ENCODE results near the gene ADGRF1.
"Not testable (repeated sequence)": the region's sequence is repeated elsewhere in the genome, so short reads cannot be mapped to it uniquely, and the experiment has no call there.

ADGRF1 gene

DNA sequence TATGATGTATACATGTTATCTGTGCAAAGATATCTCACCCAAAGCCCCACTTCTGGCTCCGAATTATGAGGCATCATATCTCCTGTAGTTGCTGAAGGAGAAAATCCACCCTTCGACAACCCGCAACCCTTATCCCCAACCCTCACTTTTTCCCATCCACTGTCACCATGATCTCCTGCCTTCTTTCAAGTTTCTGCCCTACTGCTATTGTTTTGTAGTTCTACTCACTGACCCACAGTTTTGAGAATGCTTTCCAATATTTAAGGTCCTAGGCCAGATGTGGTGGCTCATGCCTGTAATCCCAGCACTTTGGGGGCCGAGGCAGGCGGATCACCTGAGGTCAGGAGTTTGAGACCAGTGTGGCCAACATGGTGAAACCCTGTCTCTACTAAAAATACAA, 22.2 kb downstream of the ADGRF1 start:
- DNase-seq: no peak

DNA sequence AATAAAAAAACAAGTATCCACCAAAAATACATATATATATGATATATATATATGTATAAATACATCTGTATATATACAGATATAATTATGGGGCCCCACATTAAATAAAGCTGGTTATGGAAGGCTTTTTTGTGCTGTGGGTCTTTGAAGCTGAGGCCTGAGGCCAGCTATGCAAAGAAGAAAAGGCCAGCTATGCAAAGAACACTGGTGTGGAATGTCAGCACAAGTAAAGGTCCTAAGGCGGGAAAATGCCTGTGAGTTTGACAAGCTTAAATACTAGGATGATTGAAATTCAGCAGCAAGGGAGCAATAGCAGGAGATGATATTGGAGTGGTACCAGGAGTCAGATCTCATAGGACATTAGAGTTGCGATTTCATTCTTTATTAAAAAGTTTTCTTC, 25.2 kb downstream of the ADGRF1 start:
- no peak for DNase-seq

DNA sequence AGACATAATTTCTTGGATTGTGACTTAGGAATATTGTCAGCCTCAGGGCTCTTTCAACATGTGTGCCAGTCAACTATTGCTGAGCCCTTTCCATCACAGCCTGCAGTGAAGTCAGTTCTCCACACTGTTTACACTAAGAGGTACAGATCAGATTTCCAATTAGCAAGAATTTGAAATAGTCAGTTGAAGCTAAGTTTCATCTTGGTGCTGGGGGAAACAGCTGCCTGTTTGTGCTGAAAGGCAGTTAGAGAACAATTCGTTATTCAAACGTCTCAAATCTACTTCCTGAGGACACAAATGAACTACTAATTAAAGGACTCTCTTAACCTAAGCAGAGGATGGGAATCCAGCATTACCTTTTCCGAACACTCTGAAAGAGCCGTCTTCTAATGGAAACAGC, 25.9 kb downstream of the ADGRF1 start:
- no peak for DNase-seq

DNA sequence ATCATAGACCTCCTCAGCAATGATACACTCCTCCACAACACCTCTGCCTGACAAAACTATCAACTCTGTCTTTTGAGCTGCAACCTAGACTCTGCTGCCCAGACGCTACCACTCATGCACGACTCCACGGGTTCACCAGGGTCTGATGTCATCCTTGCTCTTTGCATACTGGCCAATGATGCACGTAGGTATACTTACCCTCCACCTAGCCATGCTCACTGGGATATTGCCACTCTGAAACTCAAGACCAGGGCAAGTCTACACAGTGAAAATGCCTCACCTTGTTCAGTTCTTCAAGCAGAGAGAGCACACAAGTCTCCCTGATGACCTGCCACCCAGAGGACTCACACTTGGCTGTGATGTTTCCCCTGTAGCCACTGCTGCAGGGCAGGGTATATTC, 27.7 kb downstream of the ADGRF1 start:
- DNase-seq: no peak

DNA sequence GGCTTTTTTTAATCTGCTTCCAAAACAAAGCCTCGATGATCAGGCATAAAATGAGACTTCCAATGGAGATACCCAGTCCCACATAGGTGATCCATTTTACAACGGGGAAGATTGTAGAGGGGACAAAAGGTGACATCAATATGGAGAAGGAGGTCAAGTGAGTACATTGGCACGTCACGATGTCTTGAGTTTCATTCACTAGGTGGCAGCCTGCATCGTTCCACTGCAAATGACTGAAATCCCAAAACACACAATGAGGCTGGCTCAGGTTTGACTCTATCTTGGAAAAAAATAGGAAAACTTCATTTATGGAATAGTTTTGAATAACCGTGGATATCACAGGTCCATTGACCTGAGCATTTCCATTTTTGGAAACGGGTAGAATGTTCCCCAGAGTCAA, 32.5 kb downstream of the ADGRF1 start:
- no peak for DNase-seq

DNA sequence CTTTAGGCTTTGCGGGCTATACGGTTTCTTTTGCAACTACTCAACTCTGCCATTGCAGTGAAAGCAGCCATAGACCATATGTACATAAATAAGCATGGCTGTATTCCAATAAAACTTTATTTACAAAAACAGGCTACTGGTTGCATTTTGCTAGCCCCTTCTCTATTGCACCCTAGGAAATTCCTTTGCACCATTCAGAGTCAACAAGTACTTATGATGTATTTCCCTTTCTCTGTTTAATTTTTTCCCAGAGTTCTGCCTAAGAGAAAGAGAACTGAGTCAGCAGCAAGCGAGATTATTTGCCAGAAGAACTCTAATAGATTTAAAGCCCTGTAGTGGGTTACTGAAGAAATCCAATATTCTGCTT, 33.8 kb downstream of the ADGRF1 start:
- no peak for DNase-seq

DNA sequence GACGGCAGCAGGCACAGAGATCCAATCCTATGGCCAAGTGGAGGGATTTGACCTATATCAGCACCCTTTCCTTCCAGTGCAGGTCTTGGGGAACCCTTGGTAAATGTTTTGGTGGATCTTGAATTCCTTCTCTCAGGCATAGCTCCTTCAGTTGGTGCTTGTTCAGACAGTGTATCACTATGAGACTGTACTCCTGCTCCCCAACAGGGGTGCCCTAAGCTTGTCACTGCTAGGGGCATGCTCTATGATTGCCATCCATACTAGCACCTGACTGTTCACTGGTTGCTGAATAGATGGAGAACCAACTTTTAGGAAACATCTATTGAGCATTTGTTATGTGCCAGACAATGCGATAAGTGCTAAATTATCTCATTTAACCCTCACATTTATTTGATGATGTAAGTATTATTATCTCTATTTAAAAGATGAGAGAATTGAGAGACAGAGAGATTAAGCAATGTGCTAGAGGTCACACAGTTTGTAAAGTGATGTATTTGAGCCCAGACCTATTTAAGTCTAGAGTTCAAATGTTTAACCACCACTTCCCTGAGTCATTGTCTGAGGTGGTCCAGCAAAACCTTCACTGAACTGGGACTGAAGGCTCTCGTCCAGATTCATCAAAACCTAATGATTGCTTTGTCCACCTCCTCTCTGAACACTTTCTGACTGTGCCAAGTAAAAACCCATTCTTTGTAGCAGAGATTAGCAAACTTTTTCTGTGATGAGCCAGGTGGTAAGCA, 34.3 kb downstream of the ADGRF1 start:
- DNase-seq: no peak

DNA sequence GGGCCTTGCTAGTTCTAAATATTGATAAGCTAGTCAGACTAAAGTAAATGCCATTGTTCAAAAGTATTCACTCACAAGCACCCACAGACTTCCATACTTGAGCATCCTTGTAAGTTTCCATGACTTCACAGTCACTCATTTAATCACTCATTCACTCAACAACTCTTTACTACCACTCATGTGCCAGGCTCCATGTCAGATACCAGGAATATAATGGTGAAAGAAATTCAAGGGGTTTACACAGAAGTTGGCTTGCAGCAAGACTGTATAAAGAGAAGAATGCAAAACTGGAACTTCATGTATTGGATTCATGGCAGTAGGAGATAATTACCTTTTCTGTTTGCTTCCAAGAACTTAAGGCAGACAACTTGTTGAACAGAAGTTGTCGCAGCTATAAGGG, 36.6 kb downstream of the ADGRF1 start:
- DNase-seq: no peak

DNA sequence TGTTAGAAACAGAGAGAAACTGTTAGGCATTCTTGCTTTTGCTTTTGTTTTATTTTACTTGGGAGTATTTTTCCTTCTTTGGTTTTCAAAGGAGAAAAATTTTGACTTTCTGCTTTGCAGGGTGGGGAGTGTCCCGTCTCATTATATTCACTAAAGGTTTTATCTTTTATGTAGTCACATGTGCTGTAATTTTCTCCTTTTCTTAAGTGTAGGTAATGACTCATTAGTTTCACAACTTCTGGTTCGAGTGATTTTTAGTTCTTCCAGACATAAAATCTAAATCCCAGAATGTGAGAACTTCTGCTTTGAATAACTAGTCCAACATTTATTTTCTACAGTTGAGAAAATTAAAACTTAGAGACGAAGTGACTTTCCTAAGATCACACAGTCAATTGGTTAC, 37.7 kb downstream of the ADGRF1 start:
- DNase-seq: no peak

DNA sequence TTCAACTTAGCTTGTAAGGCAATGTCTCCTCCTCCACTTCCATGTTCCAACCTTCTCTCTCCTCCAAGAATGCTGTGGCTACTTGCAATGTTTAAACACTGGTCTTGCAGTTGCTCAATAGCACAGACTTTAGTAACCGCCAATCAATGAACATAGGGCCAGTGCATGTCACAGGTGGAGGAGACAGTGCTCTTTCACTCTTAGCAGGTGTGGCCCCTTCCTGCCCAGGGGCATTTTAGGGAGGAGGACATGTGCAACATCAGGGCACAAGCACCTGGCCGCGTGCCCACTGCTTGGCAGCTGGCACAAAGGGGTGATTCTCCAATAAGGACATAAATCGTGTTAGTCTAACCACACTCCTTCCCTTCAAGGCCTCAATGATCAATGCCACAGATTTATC, 41.3 kb downstream of the ADGRF1 start:
- no peak for DNase-seq

DNA sequence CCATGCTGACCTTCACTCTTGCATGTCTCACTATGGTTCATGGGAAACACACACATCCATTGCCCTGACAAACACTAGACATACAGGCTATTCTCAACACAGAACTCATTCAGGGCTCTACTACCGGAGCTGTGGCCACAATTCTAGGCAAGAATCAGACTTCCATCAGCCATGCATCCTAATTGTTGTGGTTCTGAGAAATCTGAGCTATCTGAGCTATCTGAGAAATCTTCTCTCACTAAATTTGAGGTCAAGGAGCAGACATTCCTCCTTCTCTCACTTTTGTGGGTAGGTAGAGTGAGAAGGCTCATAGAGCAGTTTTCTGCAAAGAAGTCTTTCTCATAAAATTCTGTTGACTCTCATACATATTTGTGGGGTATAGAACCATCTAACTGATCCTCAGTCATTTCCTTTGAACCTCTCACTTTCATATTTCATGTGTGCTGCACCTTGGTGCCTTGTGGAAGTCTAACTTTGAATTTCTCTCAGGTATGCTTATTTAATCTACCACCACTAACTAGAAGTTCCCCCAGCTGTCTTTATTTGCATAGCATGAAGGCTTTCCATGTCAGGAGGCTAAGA, 43.6 kb downstream of the ADGRF1 start:
- DNase-seq: no peak

DNA sequence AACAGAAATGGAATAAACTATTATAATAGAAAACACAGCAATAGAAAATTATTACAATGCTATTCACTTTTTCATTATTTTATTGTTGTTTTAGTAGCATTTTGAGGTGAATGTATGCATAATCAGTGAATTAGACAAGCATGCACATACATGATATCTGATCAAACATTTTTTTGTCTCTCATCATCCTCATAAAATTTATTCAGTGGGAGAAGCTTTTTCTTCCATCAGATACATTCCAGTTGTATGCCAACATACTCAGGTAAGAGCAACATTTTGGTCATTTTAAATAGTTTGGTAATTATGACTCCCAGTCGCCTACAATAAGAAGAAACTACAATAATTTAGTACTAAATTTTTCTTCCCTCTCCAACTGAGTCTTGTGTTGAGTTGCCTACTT, 44.5 kb downstream of the ADGRF1 start:
- no peak for DNase-seq

DNA sequence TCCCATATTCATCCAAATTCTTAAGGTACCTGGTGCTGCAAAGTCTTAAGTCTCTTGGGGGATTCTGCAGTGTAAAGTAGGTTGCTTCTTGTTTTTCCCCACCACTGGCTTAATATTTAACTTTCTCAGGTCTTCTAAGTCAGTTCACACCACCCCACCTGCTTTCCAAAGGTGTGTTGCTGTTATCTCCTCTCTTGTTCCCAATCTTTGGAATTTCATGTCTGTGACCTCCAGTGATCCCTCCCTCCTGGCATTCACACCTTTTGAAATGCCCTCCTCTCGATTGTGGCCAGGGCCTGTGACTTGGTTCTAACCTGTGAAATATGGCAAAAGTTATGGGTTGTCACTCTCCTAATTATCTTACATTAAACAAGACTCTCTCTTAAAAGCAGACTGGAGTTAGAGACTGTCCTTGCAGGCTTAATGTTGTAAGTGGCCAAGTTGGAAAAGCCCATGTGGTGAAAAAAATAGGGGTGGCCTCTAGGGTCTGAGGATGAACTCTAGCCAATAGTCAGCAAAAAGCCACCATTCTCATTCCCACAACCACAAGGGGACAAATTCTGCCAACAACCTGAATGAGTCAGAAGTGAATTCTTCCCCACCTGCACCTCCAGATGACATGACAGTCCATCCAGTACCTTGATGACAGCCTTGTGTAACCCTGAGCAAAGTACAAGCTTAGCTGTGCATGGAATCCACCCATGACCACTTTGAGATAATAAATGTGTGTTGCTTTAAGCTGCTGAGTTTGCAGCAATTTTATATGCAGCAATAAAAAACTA, 45.1 kb downstream of the ADGRF1 start:
- DNase-seq: no peak

DNA sequence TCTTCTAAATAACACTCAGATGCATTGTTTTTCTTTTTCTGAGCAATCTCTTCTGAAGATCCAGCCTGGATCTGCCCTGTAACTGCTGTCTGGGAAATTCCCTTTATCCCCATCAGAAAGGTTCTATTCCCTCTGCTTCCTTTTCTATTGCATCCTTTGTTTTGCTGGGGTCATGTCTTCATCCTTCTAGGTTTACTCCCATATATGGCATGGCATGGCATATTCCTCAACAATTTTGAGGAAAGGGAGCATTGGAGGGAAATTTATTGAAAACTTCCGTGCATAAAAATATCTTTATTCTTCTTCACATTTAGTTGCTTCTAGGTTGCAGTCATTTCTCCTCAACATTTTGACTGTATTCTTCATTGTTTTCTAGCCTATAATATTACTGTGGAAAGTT, 47.2 kb downstream of the ADGRF1 start:
- no peak for DNase-seq

DNA sequence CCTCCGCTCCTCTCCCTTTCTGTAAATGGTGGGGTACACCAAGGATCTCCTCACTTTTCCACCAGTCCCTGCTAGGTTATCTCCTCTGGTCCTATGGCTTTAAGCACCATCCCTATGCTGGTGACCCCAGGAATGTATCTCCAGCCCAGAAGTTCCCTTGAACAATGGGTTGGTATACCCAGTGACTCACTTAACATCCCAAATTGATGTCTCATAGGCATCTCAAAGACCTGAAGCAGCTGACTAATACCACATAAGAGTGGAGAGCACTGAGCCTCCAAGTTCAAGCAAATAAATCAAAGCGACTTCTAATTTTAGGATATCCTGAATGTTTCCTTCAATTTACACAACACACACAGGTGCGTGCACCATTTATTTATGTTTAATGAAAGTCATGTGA, 48.3 kb downstream of the ADGRF1 start:
- DNase-seq: no peak

DNA sequence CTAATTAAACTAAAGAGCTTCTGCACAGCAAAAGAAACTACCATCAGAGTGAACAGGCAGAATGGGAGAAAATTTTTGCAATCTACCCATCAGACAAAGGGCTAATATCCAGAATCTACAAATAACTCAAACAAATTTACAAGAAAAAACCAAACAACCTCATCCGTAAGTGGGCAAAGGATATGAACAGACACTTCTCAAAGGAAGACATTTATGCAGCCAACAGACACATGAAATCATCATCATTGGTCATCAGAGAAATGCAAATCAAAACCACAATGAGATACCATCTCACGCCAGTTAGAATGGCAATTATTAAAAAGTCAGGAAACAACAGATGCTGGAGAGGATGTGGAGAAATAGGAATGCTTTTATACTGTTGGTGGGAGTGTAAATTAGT, 49.7 kb downstream of the ADGRF1 start:
- not testable (repeated sequence) for DNase-seq

DNA sequence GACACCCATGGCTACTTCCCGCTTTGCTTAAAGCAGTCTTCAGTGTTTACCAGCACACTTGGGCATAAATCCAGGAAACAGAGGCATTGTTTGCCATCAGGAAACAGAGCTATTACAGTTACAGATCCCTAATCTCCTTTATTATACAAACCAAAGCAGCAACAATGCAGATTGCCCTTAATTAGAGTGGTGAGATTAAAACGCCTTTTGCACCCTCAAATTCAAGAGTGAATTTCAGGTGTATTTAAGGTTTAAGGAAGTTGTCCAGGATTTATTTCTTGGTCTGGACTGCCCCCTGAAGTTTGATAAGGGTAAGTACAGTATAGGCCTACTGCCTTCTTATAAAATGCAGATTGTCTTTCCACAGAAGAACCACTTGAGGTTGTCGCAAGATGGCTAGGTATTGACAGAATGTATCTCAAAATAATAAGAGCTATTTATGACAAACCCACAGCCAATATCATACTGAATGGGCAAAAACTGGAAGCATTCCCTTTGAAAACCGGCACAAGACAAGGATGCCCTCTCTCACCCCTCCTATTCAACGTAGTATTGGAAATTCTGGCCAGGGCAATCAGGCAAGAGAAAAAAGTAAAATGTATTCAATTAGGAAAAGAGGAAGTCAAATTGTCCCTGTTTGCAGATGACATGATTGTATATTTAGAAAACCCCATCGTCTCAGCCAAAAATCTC, 51.2 kb downstream of the ADGRF1 start:
- DNase-seq: not testable (repeated sequence)

DNA sequence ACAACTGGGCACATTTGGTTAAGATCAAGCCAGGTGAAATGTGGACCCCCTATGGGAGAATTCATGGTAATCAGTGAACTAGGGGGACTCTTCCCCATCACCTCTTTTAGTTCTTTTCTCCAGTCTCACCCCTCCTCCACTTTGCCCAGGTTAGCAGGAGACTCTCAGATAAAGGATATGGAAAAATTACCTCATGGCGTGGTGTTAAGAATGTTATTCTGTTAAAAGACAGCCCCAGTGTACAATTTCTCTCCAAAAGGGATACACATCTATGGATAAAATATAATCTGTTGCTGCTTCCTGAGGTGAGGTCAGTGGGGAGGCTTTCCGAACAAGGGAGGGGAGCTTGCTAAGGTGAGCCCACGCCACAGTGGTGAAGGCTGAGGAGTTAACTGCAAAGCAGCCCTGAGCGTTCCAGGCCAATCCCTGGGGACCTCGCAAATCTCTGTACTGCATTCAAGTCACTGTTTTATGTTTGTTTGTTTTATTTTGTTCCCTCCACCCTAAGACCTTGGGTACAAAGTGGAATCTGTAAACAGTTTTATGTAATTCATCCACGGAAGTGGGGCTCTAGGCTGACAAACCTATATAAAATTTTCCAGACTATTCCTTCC, 52.0 kb downstream of the ADGRF1 start:
- no peak for DNase-seq

DNA sequence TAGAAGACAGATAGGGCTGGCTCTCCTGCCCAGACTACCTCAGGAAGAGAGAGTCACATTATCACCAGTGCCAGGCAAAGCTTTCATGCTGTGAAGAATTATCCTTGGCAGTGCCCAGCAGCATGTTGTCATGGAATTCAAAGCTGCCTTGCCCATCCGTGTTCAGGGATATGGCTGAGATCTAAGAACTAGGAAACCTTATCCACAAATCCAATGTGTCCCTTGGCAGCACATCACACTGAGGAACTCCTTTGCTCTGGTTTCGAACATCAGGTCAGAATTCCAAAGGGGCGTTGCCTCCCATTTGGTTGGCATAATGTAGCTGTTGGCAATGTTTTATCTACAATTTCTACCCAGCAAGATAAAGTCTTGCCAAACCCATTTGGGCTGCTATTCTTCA, 52.7 kb downstream of the ADGRF1 start:
- DNase-seq: no peak

DNA sequence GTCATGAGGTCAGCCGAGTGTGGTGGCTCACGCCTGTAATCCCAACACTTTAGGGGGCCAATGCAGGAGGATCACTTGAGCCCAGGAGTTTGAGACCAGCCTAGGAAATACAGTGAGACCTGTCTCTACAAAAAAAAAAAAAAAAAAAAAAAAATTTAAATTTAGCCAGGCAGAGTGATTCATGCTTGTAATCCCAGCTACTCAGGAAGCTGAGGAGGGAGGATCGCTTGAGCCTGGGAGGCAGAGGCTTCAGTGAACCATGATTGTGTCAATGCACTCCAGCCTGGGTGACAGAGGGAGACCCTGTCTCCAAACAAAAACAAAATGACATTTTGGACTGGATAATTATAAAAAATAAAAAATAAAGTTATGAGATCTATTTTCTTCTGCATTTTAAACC, 56.2 kb downstream of the ADGRF1 start:
- DNase-seq: no peak

DNA sequence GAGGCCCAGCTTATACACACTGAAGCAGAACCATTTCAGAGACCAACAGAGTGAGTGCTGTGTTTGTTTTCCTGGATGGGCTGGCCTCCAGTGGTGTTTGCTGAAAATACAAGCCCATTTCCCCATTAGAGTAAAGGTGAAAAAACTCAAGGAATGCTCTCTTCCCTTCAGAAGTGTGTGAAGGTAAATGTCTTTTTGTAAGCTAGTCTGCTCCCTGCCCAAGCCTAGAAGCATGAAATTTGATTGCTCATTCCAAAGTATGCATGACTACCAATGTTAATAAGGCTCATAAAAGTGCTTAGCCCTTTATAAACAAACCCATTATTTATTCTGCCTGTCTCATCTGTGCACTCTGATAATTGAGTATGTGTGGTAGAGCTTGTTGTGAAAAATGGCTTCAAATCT, 59.1 kb downstream of the ADGRF1 start:
- DNase-seq: no peak

DNA sequence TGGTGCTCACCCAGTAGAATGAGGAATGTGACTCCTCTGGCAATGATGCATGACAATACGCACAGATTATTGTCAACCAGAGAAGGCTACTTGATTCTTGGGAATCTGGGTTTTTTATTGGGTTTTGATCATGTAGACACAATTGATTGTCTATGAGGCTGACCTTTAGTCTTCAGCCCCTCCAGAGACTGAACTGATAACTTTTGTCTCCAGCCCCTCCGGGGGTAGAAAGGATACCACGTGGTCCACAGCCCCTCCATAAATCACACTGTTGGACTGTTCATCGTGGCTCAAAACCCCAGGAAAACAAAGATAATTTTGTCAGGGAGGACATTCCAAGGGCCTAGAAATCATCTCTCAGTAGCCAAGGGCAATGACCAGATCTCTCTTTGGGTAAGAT, 62.9 kb downstream of the ADGRF1 start:
- no peak for DNase-seq

DNA sequence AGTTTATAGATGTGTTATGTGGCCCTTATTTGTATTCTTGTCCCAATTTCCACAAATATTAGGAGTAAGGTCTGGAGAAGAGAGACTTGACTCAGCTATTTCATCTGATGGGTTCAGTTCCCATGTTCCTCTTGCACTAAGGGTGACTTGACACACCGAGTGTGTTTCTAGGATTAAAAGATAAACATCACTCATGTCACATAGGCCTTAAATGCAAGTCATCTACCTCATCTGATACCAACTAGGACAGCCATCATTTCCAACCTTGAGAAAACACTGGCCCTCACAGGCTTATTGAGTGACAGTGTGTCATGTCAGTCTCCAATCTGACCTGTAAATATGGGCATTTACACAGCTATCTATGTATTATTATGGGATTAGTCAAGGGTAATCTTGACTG, 67.3 kb downstream of the ADGRF1 start:
- no peak for DNase-seq

All from NK-92 treated with Interleukin-12 subunit alpha and Interleukin-12 subunit beta, amount 100 ng/mL, for 24 hours (cell line).